Smooth muscle cell (in vitro differentiated cells): ENCODE measurements around the gene ARHGEF12. TPM values are rescaled to one million over a fixed set of nuclear protein-coding genes. Genes with fewer than 3 reads are reported as not detected.
A peak's percentile ranks its signal among the peaks of the same experiment; 100 is the strongest.

Experiments
- DNase-seq: peaks from one replicate; lab custom pipeline; 2025; ENCODE audit not compliant: unreplicated experiment; lab: John Stamatoyannopoulos, UW
- H2AFZ ChIP-seq: fragments of 200-600 bp; sonication (generic); 2 replicates; pipeline ENCODE4 v1.6.0; 2016; ENCODE audit warnings: antibody characterized with exemption, low read depth, mild to moderate bottlenecking
- H3F3A ChIP-seq: fragments of 200-600 bp; sonication (generic); 2 replicates; pipeline ENCODE4 v1.6.0; 2017; ENCODE audit warnings: antibody characterized with exemption, low read depth
- H3K27ac ChIP-seq: fragments of 200-600 bp; sonication (generic); 2 replicates; pipeline ENCODE4 v1.5.1; 2016; ENCODE audit warnings: low read depth, mild to moderate bottlenecking
- H3K27me3 ChIP-seq: fragments of 200-600 bp; sonication (generic); 2 replicates; pipeline ENCODE4 v1.6.1; 2016; ENCODE audit warnings: low read depth, mild to moderate bottlenecking
- H3K36me3 ChIP-seq: fragments of 200-600 bp; sonication (generic); 2 replicates; pipeline ENCODE4 v1.5.1; 2016; ENCODE audit warnings: low read depth
- H3K4me1 ChIP-seq: fragments of 200-600 bp; sonication (generic); 2 replicates; pipeline ENCODE4 v1.5.1; 2016; ENCODE audit warnings: low read depth
- H3K4me2 ChIP-seq: fragments of 200-600 bp; sonication (generic); 2 replicates; pipeline ENCODE4 v1.6.0; 2016; ENCODE audit warnings: mild to moderate bottlenecking
- H3K4me3 ChIP-seq: fragments of 200-600 bp; sonication (generic); 2 replicates; pipeline ENCODE4 v1.5.1; 2016; ENCODE audit warnings: mild to moderate bottlenecking
- H3K79me2 ChIP-seq: fragments of 200-600 bp; sonication (generic); 2 replicates; pipeline ENCODE4 v1.6.0; 2016; ENCODE audit warnings: low read depth, mild to moderate bottlenecking
- H3K9ac ChIP-seq: fragments of 200-600 bp; sonication (generic); 2 replicates; pipeline ENCODE4 v1.6.0; 2016; ENCODE audit warnings: low read depth
- H3K9me3 ChIP-seq: fragments of 200-600 bp; sonication (generic); replicated peaks from 2 replicates; pipeline ENCODE4 v1.5.1; 2016; ENCODE audit warnings: low read depth
- H4K20me1 ChIP-seq: fragments of 200-600 bp; sonication (generic); 2 replicates; pipeline ENCODE4 v1.6.0; 2016; ENCODE audit warnings: low read depth
- CTCF ChIP-seq: fragments of 200-600 bp; sonication (generic); IDR thresholded peaks from 2 replicates; pipeline ENCODE4 v1.5.1; 2017; ENCODE audit warnings: borderline replicate concordance, mild to moderate bottlenecking, antibody characterized with exemption; ENCODE audit not compliant: insufficient read depth, poor library complexity, severe bottlenecking
- WGBS: methylation state at CpG from one replicate; pipeline ENCODE4 v1.1.7; 2016; ENCODE audit warnings: low lambda C conversion rate; 5-methylcytosine and 5-hydroxymethylcytosine counted together
- polyA plus RNA-seq: library from polyadenylated mRNA; unstranded; fragments of >200 nt; fragmentation: Nextera tagmentation; extraction: Ambion mirVana; gene quantifications from 2 replicates; pipeline ENCODE4 v1.2.1, GENCODE V29; 2016
- total RNA-seq: library from RNA; depleted of rRNA; stranded (reverse); fragments of >200 nt; gene quantifications from 2 replicates; pipeline ENCODE4 v1.2.3, GENCODE V29; 2014

ARHGEF12 gene
- total and polyA plus RNA-seq, 2 experiments from 2014 or later = 24.6 to 89.4 TPM

GRCh38 chr11:120306519-120307242, 29.5 kb upstream of the ARHGEF12 start:
- no peaks in the 10 kb centered on the region for H3K79me2 ChIP-seq
- H3K27me3 ChIP-seq = no peaks in the 10 kb centered on the region
- no peaks in the 10 kb centered on the region for H3K36me3 ChIP-seq
- H3K4me2 ChIP-seq = no peak overlapping the region
- no peak overlapping the region for H2AFZ ChIP-seq
- H3K4me1 ChIP-seq = no peaks in the 10 kb centered on the region
- H3K9me3 ChIP-seq = no peaks in the 10 kb centered on the region
- no peaks in the 10 kb centered on the region for H3F3A ChIP-seq
- no peak overlapping the region for H3K9ac ChIP-seq
- H4K20me1 ChIP-seq = no peaks in the 10 kb centered on the region
- peak; percentile 47 for TF ChIP-seq CTCF
- H3K4me3 ChIP-seq = no peak overlapping the region
- peak; percentile 13 for DNase-seq
- WGBS = 28% methylated on average over 11 of the region's 11 CpGs
- H3K27ac ChIP-seq = no peak overlapping the region

GRCh38 chr11:120307476-120307875, 28.7 kb upstream of the ARHGEF12 start:
- Histone ChIP-seq H3K9ac (no peak overlapping the region), H3K9me3 (no peaks in the 10 kb centered on the region), H3K36me3 (no peaks in the 10 kb centered on the region), H3K4me3 (no peak overlapping the region), H3K27ac (no peak overlapping the region), H2AFZ (no peak overlapping the region), H3F3A (no peaks in the 10 kb centered on the region), H3K4me1 (no peaks in the 10 kb centered on the region), H3K79me2 (no peaks in the 10 kb centered on the region), H3K4me2 (no peak overlapping the region), H3K27me3 (no peaks in the 10 kb centered on the region), H4K20me1 (no peaks in the 10 kb centered on the region)
- no peak for TF ChIP-seq CTCF
- 97% methylated on average over 11 of the region's 11 CpGs for WGBS
- no peak for DNase-seq

- Histone ChIP-seq H3K79me2 (no peaks in the 10 kb centered on the region), H3K9ac (no peak overlapping the region), H2AFZ (no peak overlapping the region), H3F3A (no peaks in the 10 kb centered on the region), H3K27ac (no peak overlapping the region), H3K4me3 (no peak overlapping the region), H3K9me3 (no peaks in the 10 kb centered on the region), H4K20me1 (no peaks in the 10 kb centered on the region), H3K36me3 (no peaks in the 10 kb centered on the region), H3K27me3 (no peaks in the 10 kb centered on the region), H3K4me1 (no peaks in the 10 kb centered on the region), H3K4me2 (no peak overlapping the region)
- 94% methylated on average over 7 of the region's 7 CpGs for WGBS
- no peak for DNase-seq
- TF ChIP-seq CTCF = no peak
Observed at GRCh38 chr11:120308081-120308480, 28.1 kb upstream of the ARHGEF12 start.

GRCh38 chr11:120310870-120311269, 25.3 kb upstream of the ARHGEF12 start:
- Histone ChIP-seq H3K4me2 (no peak overlapping the region), H3K9ac (no peak overlapping the region), H3K4me1 (no peaks in the 10 kb centered on the region), H3K27ac (no peak overlapping the region), H4K20me1 (no peaks in the 10 kb centered on the region), H3K27me3 (no peaks in the 10 kb centered on the region), H3K4me3 (no peak overlapping the region), H3K79me2 (no peaks in the 10 kb centered on the region), H3K36me3 (no peaks in the 10 kb centered on the region), H3F3A (no peaks in the 10 kb centered on the region), H2AFZ (no peak overlapping the region), H3K9me3 (no peaks in the 10 kb centered on the region)
- WGBS = 75% methylated on average over 3 of the region's 3 CpGs
- no peak for TF ChIP-seq CTCF
- no peak for DNase-seq
